ENCODE measurements around the gene ASIP. TPM values are rescaled to one million over a fixed set of nuclear protein-coding genes. Genes with fewer than 3 reads are reported as not detected.

ASIP gene, protein sequence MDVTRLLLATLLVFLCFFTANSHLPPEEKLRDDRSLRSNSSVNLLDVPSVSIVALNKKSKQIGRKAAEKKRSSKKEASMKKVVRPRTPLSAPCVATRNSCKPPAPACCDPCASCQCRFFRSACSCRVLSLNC
- total RNA-seq, result not detected in 2 replicates

DNA sequence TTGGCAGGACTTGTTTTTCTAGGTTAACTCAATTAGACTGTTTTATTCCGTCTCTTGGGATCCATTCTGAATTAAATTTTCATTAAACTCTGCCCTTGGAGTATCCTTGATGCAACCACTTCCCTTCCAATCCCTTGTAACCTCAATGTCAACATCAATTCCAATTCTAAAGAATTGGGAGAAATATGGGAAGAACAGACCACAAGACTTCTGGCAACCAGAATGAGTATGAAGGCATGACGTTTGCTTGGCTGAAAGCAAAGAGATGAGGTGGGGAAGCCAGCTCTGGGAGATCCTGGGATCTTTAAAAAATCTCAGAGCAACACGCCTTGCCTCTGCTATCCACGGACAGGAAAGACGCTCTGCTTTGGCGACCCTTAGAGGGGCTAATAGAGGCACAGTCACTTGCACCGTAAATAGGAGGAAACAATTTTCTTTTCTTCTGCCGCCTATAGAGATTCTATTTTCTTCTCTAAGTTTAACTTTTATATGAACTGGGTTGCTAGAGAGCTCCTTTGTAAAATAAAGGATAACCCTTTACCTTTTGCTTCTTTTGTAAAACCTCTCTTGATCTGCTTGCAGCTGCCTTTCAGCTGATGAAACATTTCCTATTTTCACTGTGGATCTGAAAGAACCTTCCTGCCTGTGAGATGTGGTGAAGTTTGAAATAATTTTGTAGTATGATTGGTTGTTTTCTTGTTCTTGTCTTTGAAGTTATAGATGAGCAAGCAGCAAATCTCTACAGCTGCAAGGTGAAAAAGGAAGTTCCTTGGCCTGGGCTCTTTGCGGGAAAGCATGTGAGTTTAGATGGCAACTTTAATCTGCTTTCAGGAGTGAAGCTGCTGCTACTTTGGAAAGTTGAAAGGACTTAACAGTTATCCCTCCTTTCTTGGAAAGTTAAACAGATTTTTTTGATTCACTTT, at the start of gene ASIP:
TSS of gene ASIP (plus strand) at position 731 of the 923 bp plus-strand sequence. CDS start 18,952 bp downstream, outside the sequence.

DNA sequence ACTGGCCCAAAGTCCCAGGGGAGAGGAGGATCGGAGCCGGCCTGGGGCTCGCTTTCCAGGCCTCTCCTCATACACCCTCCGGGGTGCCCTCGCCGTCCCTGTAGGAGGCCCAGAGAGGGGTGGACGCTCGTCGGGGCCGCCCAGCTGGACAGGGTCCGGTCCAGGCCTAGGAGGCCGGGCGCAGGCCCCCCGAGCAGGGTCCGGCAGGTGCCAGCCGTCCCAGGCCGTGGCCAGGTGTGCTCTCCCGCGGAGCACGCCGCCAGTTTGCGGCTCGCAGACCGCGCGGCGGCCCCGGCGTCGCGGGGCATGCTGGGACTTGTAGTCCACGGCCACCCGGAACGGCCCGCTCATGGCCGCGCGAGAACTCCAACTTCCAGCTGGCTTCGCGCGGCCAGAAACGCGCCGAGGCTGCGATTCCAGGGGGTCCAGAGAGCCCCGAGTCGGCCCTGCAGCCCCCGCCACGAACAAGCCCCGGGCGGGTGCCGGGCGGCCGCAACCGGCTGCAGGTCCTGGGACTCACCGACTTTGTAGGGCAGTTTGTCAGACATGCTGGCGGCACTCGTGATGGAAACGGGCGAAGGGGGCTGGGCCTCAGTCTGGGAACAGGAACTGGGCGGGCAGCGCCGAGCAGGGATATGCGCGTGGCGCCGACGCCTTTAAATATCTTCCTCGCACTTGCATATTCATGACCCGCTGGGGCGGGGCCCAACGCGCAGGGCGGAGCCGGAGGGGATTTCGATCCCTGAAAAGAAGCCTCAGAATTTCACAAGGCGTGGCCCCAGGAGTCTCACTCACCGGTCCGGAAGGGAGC, 61.7 kb downstream of the ASIP start, which contains the start of gene AHCY:
TSS of gene AHCY (minus strand) at position 633 of the 811 bp plus-strand sequence. CDS start at position 548, 85 bp downstream.

Other genes starting within 250 kb of the ASIP start
- 74.3 and 76.0 TPM in 2 replicates for gene RALY, start 247.5 kb upstream of the ASIP start, total RNA-seq
- 53.7 and 55.7 TPM in 2 replicates for gene EIF2S2, start 129.2 kb upstream of the ASIP start, total RNA-seq
- gene AHCY, start 61.9 kb downstream of the ASIP start, total RNA-seq, result 129 and 152 TPM in 2 replicates
- gene ITCH, start 121.8 kb downstream of the ASIP start, total RNA-seq, result 30.4 and 31.3 TPM in 2 replicates

All from cardiac ventricle fibroblast (primary cell).